Heart right ventricle (tissue), 16 donors: Measurements from ENCODE around the gene XPR1. TPM values are rescaled to one million over a fixed set of nuclear protein-coding genes. Genes with fewer than 3 reads are reported as not detected.

Source experiments
- ATAC-seq, 8 donors: fragments of 200-7000 bp; cut with Tn5 transposase; one replicate each; pipeline ENCODE4 v1.9.1; 2020; ENCODE audit warnings: mild to moderate bottlenecking in 8 of 8, moderate library complexity in 8 of 8, moderate number of reproducible peaks in 1 of 8
- DNase-seq, 2 donors: peaks; one replicate each; pipeline ENCODE4 v3.0.0-alpha.2; 2020
- H3K27ac ChIP-seq, 10 donors: fragments of 200-600 bp; sonication (generic) in 2 of 10; one replicate each; pipeline versions ENCODE4 v1.5.0 to v1.8.0; 2020 to 2022; ENCODE audit warnings: mild to moderate bottlenecking in 3 of 10
- H3K27me3 ChIP-seq, 7 donors: fragments of 200-600 bp; one replicate each; pipeline ENCODE4 v1.8.0; 2021 to 2022; ENCODE audit warnings: mild to moderate bottlenecking in 2 of 7
- H3K36me3 ChIP-seq, 9 donors: fragments of 200-600 bp; sonication (generic) in 1 of 9; one replicate each; pipeline versions ENCODE4 v1.5.0 to v1.8.0; 2020 to 2022; ENCODE audit warnings: mild to moderate bottlenecking in 2 of 9
- H3K4me1 ChIP-seq, 9 donors: fragments of 200-600 bp; sonication (generic) in 1 of 9; one replicate each; pipeline versions ENCODE4 v1.5.0 to v1.8.0; 2020 to 2022; ENCODE audit warnings: mild to moderate bottlenecking in 4 of 9
- H3K4me3 ChIP-seq, 10 donors: fragments of 200-600 bp; sonication (generic) in 2 of 10; one replicate each; pipeline versions ENCODE4 v1.5.0 to v1.8.0; 2020 to 2022; ENCODE audit warnings: mild to moderate bottlenecking in 7 of 10, moderate library complexity in 2 of 10
- H3K9me3 ChIP-seq, 11 donors: fragments of 200-600 bp in 10 of 11; sonication (generic) in 2 of 11; one replicate each; pipeline versions ENCODE4 v1.5.0 to v1.8.0; 2013 to 2022; ENCODE audit warnings: mild to moderate bottlenecking in 2 of 11, control low read depth in 1 of 11, moderate library complexity in 1 of 11
- CTCF ChIP-seq, 9 donors: fragments of 200-600 bp; sonication (generic) in 2 of 9; IDR thresholded peaks; one replicate each; pipeline versions ENCODE4 v1.5.0 to v1.8.0; 2021 to 2022; ENCODE audit warnings: antibody characterized with exemption in 9 of 9, mild to moderate bottlenecking in 5 of 9, moderate library complexity in 1 of 9
- WGBS, 2 donors: extraction: QIAGEN DNeasy Blood & Tissue Kit; methylation state at CpG; one replicate each; pipeline ENCODE4 v1.1.7; 2013; ENCODE audit warnings: inconsistent platforms in 1 of 2; 5-methylcytosine and 5-hydroxymethylcytosine counted together
- intact Hi-C, 10 donors: fragments of 100-400 bp; cut with DNase I; formaldehyde crosslinking; loops; one replicate each; pipeline versions ENCODE4 v1.11.1 to v1.14.2; 2022
- polyA plus RNA-seq, 2 donors: library from polyadenylated mRNA; stranded (reverse); fragments of 200-250 nt; gene quantifications; one replicate each; pipeline ENCODE4 v1.2.3, GENCODE V29; 2013
- total RNA-seq, 10 donors: library from RNA; stranded (reverse); fragmentation: NEBNext Ultra II Directional in 3 of 10; extraction: Animal tissue kit (Norgen Biotek cat#: 25700) in 3 of 10; gene quantifications; one replicate each; pipeline versions ENCODE4 v1.2.1 to v1.2.4, GENCODE V29; 2021 to 2023
- donor health status: Arrhythmogenic right ventricular cardiomyopathy.
- donor health status: ischemic (EF 13 %, LVEDD 7.1; RV severe dilation, severe dysfunction).
- donor health status: healthy with polysubstance abuse.
- donor health status: DM: no; HTN: yes; CAD: no.
- donor health status: DM: no; HTN: no; CAD: no.
- donor health status: ischemic (EF 25% LVEDD 6.9; RV normal size, moderate dysfunction).
- donor health status: ischemic (EF 25% LVEDD 5.7; RV mildly dilated, moderate dysfunction).
- donor health status: healthy.
- donor health status: DM: yes; HTN: yes; CAD: no.
- donor health status: Ischemic cardiomyopathy.
- donor health status: ischemic (EF 35%, LVEDD 5.7; RV mildly dilated, moderate dysfunction).
- donor health status: nonischemic (EF 11% LVEDD 7.7; RV severe dilation, severe dysfunction).
- donor health status: DM: yes; HTN: yes; CAD: no.
- donor health status: PGD.
- donor health status: ischemic (EF 29% LVEDD 5.4; RV normal size, mild dysfunction).
- donor health status: nonischemic (EF 23%, LVEDD 6.1; RV moderate dilation, normal function).

The XPR1 gene
- total and polyA plus RNA-seq, 12 donors: 18.3 to 142 (median 70.0) TPM

- WGBS, 2 donors: 87% methylated on average over 2 of the region's 2 CpGs
- intact Hi-C loops: no loop called here
- no peak overlapping the region for H3K27ac ChIP-seq
- H3K27me3 ChIP-seq: no peaks in the 10 kb centered on the region
- no peak overlapping the region for H3K4me3 ChIP-seq
- H3K9me3 ChIP-seq: peaks cover 0 to 15% (median 0%) of the 10 kb centered on the region in 11 donors
- peaks cover 0 to 8% (median 0%) of the 10 kb centered on the region in 9 donors for H3K4me1 ChIP-seq
- ATAC-seq (no peak), DNase-seq (no peak)
- no peak for TF ChIP-seq CTCF (IDR thresholded peaks at IDR 0.05)
- no peaks in the 10 kb centered on the region for H3K36me3 ChIP-seq
Measured at GRCh38 chr1:180588121-180588520, 43.7 kb upstream of the XPR1 start.

- no peaks in the 10 kb centered on the region for H3K36me3 ChIP-seq
- no peak for TF ChIP-seq CTCF (IDR thresholded peaks at IDR 0.05)
- no peak overlapping the region for H3K27ac ChIP-seq
- peaks cover 0 to 21% (median 3%) of the 10 kb centered on the region in 9 donors for H3K4me1 ChIP-seq
- no peak for DNase-seq
- WGBS, 2 donors: 91 to 95% methylated on average over 2 of the region's 2 CpGs
- H3K4me3 ChIP-seq: no peak overlapping the region
- H3K27me3 ChIP-seq: no peaks in the 10 kb centered on the region
- intact Hi-C loops: no loop called here
- H3K9me3 ChIP-seq: peaks cover 0 to 15% (median 0%) of the 10 kb centered on the region in 11 donors
- ATAC-seq: no peak
Measured at GRCh38 chr1:180590889-180591288, 40.9 kb upstream of the XPR1 start.

- Histone ChIP-seq H3K9me3 (peaks cover 0 to 6% (median 0%) of the 10 kb centered on the region in 11 donors), H3K4me3 (no peak overlapping the region), H3K27ac (peak overlapping the region in 8 of 10 donors; percentile 3 to 57 (median 36)), H3K27me3 (no peaks in the 10 kb centered on the region), H3K4me1 (peaks cover 0 to 13% (median 0%) of the 10 kb centered on the region in 9 donors), H3K36me3 (no peaks in the 10 kb centered on the region)
- DNase-seq (no peak), ATAC-seq (peak in 7 of 8 donors; percentile 29 to 99 (median 88))
- intact Hi-C loops: no loop called here
- no peak for TF ChIP-seq CTCF (IDR thresholded peaks at IDR 0.05)
- 54 to 57% methylated on average over 3 of the region's 3 CpGs for WGBS, 2 donors
Measured at GRCh38 chr1:180593382-180593781, 38.4 kb upstream of the XPR1 start.

- Histone ChIP-seq H3K4me3 (no peak overlapping the region), H3K9me3 (no peaks in the 10 kb centered on the region), H3K27ac (no peak overlapping the region), H3K27me3 (no peaks in the 10 kb centered on the region), H3K36me3 (no peaks in the 10 kb centered on the region), H3K4me1 (peaks cover 0 to 13% (median 0%) of the 10 kb centered on the region in 9 donors)
- DNase-seq: no peak
- no peak for TF ChIP-seq CTCF (IDR thresholded peaks at IDR 0.05)
- intact Hi-C loops: no loop called here
- no peak for ATAC-seq
- 80 to 84% methylated on average over 6 of the region's 6 CpGs for WGBS, 2 donors
Measured at GRCh38 chr1:180594723-180595122, 37.1 kb upstream of the XPR1 start.
